ENCODE results near the gene ZFP90. TPM values are rescaled to one million over a fixed set of nuclear protein-coding genes. Genes with fewer than 3 reads are reported as not detected.
A peak's percentile ranks its signal among the peaks of the same experiment; 100 is the strongest.

ZFP90 gene
- total RNA-seq, 1 experiment from 2014 or later: 18.4 TPM

- DNase-seq (ENCODE audit: low read depth): no peak
Measured at GRCh38 chr16:68577352-68577853, 38.3 kb downstream of the ZFP90 start.

- DNase-seq (ENCODE audit: low read depth): peak; percentile 56
Measured at GRCh38 chr16:68590201-68590994, 51.3 kb downstream of the ZFP90 start.

GRCh38 chr16:68592466-68593337 lies 53.6 kb downstream of the ZFP90 start:
- DNase-seq (ENCODE audit: low read depth): peak; percentile 18

- DNase-seq (ENCODE audit: low read depth): no peak
Measured at GRCh38 chr16:68596266-68596665, 57.2 kb downstream of the ZFP90 start.

GRCh38 chr16:68599586-68599985 lies 60.5 kb downstream of the ZFP90 start:
- no peak for DNase-seq (ENCODE audit: low read depth)

- no peak for DNase-seq (ENCODE audit: low read depth)
Measured at GRCh38 chr16:68605746-68606145, 66.7 kb downstream of the ZFP90 start.

GRCh38 chr16:68607443-68607842 lies 68.4 kb downstream of the ZFP90 start:
- DNase-seq (ENCODE audit: low read depth): no peak

GRCh38 chr16:68608330-68608729 lies 69.2 kb downstream of the ZFP90 start:
- DNase-seq (ENCODE audit: low read depth): no peak

GRCh38 chr16:68612996-68613395 lies 73.9 kb downstream of the ZFP90 start:
- no peak for DNase-seq (ENCODE audit: low read depth)

GRCh38 chr16:68617734-68618133 lies 78.6 kb downstream of the ZFP90 start:
- DNase-seq (ENCODE audit: low read depth): no peak

Other genes with a start within 250 kb of the ZFP90 start
- 15.1 and 17.9 TPM in 2 replicates for gene SLC7A6OS, start 228.3 kb upstream of the ZFP90 start, total RNA-seq (2014; rRNA removed; shearing (Covaris generic))
- gene PRMT7, start 228.3 kb upstream of the ZFP90 start, total RNA-seq (2014; rRNA removed; shearing (Covaris generic)): 23.3 and 30.8 TPM in 2 replicates
- 0.12 TPM in 1 of 2 replicates, not detected in the other for gene SMPD3, start 90.8 kb upstream of the ZFP90 start, total RNA-seq (2014; rRNA removed; shearing (Covaris generic))
- gene CDH3, start 106.0 kb downstream of the ZFP90 start, total RNA-seq (2014; rRNA removed; shearing (Covaris generic)): under 0.01 and 0.24 TPM in 2 replicates
- not detected in 2 replicates for gene CDH1, start 198.0 kb downstream of the ZFP90 start, total RNA-seq (2014; rRNA removed; shearing (Covaris generic))